Measurements from ENCODE around the gene KLHL13.

DNA sequence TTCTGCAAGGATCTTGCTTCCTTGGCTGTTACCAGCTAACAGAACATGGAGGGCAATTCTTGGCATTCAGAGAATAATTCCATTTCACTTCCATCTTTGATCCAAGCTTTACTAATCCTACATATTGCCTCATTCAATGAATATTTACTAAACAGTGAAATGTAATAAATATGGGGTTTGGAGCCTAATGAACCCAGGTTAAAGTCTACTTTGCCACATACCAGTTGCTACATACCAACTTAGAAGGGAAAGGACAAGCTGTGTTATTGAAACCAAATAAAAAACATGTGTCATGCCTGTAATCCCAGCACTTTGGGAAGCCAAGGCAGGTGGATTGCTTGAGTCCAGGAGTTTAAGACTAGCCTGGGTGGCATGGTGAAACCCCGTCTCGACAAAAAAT lies 265.6 kb downstream of the KLHL13 start:
- TF ChIP-seq, protein P1, sequence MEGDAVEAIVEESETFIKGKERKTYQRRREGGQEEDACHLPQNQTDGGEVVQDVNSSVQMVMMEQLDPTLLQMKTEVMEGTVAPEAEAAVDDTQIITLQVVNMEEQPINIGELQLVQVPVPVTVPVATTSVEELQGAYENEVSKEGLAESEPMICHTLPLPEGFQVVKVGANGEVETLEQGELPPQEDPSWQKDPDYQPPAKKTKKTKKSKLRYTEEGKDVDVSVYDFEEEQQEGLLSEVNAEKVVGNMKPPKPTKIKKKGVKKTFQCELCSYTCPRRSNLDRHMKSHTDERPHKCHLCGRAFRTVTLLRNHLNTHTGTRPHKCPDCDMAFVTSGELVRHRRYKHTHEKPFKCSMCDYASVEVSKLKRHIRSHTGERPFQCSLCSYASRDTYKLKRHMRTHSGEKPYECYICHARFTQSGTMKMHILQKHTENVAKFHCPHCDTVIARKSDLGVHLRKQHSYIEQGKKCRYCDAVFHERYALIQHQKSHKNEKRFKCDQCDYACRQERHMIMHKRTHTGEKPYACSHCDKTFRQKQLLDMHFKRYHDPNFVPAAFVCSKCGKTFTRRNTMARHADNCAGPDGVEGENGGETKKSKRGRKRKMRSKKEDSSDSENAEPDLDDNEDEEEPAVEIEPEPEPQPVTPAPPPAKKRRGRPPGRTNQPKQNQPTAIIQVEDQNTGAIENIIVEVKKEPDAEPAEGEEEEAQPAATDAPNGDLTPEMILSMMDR (IDR thresholded peaks at IDR 0.05) = no peak
- no peak for TF ChIP-seq POLR2AphosphoS5 (IDR thresholded peaks at IDR 0.05)
- TF ChIP-seq POLR2A (IDR thresholded peaks at IDR 0.05) = no peak
